HEK293 (cell line): ENCODE measurements around the gene BMP2K.
"Not testable (repeated sequence)": the region's sequence is repeated elsewhere in the genome, so short reads cannot be mapped to it uniquely, and the experiment has no call there.

ENCODE experiments used
- CTCF ChIA-PET: fragments of 350-600 bp; formaldehyde crosslinking; extraction: SDS; loops from one replicate; lab custom pipeline; 2021; ENCODE audit warnings: antibody characterized with exemption; lab: Yijun Ruan, JAX
- POLR2A ChIA-PET: fragments of 300-600 bp; formaldehyde crosslinking; extraction: SDS; loops from one replicate; lab custom pipeline; 2020; ENCODE audit warnings: antibody characterized with exemption, inconsistent platforms; lab: Yijun Ruan, JAX
- H3K27ac ChIP-seq: fragments of 200-500 bp; sonication (Bioruptor generic); 2 replicates; pipeline ENCODE4 v1.5.1; 2014; ENCODE audit warnings: low read depth, low read length, control low read depth, inconsistent platforms; ENCODE audit errors: extremely low read depth
- H3K36me3 ChIP-seq, 2 experiments: fragments of 200-500 bp in 1 of 2; sonication (Bioruptor generic) in 1 of 2; 1 replicate in 1 of 2; 2 replicates in 1 of 2; pipeline ENCODE4 v1.5.1; 2014 to 2017; ENCODE audit warnings: inconsistent platforms in 2 of 2, low read length in 2 of 2; ENCODE audit not compliant: control insufficient read depth in 2 of 2, insufficient read depth in 1 of 2
- H3K4me1 ChIP-seq: fragments of 200-500 bp; sonication (Bioruptor generic); 2 replicates; pipeline ENCODE4 v1.5.1; 2014; ENCODE audit warnings: mild to moderate bottlenecking, low read length, inconsistent platforms; ENCODE audit not compliant: control insufficient read depth, insufficient read depth
- H3K4me3 ChIP-seq: 2 replicates; pipeline ENCODE4 v1.5.1; 2011; ENCODE audit warnings: low read depth, mild to moderate bottlenecking, control low read depth, low read length, moderate library complexity
- H3K9me3 ChIP-seq: fragments of 200-500 bp; sonication (Bioruptor generic); 2 replicates; pipeline ENCODE4 v1.5.1; 2014; ENCODE audit warnings: low read depth, low read length, inconsistent platforms; ENCODE audit not compliant: control insufficient read depth, insufficient read depth
- BCL11A ChIP-seq: fragments of 450-650 bp; formaldehyde crosslinking; IDR thresholded peaks from 2 replicates; pipeline ENCODE4 v1.5.1; 2016; ENCODE audit warnings: low read depth, missing biosample characterization, missing genetic modification characterization
- PRDM10 ChIP-seq: fragments of 450-650 bp; formaldehyde crosslinking; IDR thresholded peaks from 2 replicates; pipeline ENCODE4 v1.5.1; 2016; ENCODE audit warnings: missing biosample characterization, missing genetic modification characterization
- PRDM2 ChIP-seq: fragments of 450-650 bp; formaldehyde crosslinking; IDR thresholded peaks from 2 replicates; pipeline ENCODE4 v1.5.1; 2016; ENCODE audit warnings: missing biosample characterization, missing genetic modification characterization, borderline replicate concordance
- ZBTB10 ChIP-seq: fragments of 450-650 bp; formaldehyde crosslinking; IDR thresholded peaks from 2 replicates; pipeline ENCODE4 v1.5.1; 2016; ENCODE audit warnings: missing biosample characterization, missing genetic modification characterization
- ZEB2 ChIP-seq: fragments of 450-650 bp; formaldehyde crosslinking; IDR thresholded peaks from 2 replicates; pipeline ENCODE4 v1.5.1; 2016; ENCODE audit warnings: missing biosample characterization, missing genetic modification characterization
- ZNF221 ChIP-seq: fragments of 450-650 bp; formaldehyde crosslinking; IDR thresholded peaks from 2 replicates; pipeline ENCODE4 v1.5.1; 2017; ENCODE audit warnings: missing biosample characterization, missing genetic modification characterization, borderline replicate concordance
- ZNF514 ChIP-seq: fragments of 450-650 bp; formaldehyde crosslinking; IDR thresholded peaks from 2 replicates; pipeline ENCODE4 v1.5.1; 2016; ENCODE audit warnings: missing biosample characterization, missing genetic modification characterization
- ZNF529 ChIP-seq: fragments of 450-650 bp; formaldehyde crosslinking; IDR thresholded peaks from 2 replicates; pipeline ENCODE4 v1.5.1; 2017; ENCODE audit warnings: missing genetic modification characterization, missing biosample characterization; ENCODE audit not compliant: insufficient replicate concordance
- ZNF585B ChIP-seq: fragments of 450-650 bp; formaldehyde crosslinking; IDR thresholded peaks from 2 replicates; pipeline ENCODE4 v1.5.1; 2016; ENCODE audit warnings: missing biosample characterization, missing genetic modification characterization
- ZNF768 ChIP-seq: fragments of 450-650 bp; formaldehyde crosslinking; IDR thresholded peaks from 2 replicates; pipeline ENCODE4 v1.5.1; 2018; ENCODE audit warnings: missing biosample characterization, mild to moderate bottlenecking, missing genetic modification characterization
- ZNF791 ChIP-seq: fragments of 450-650 bp; formaldehyde crosslinking; IDR thresholded peaks from 2 replicates; pipeline ENCODE4 v1.5.1; 2016; ENCODE audit warnings: missing biosample characterization, missing genetic modification characterization
- ZNF837 ChIP-seq: fragments of 450-650 bp; formaldehyde crosslinking; IDR thresholded peaks from 2 replicates; pipeline ENCODE4 v1.5.1; 2016; ENCODE audit warnings: missing biosample characterization, missing genetic modification characterization
- ZSCAN4 ChIP-seq: fragments of 450-650 bp; formaldehyde crosslinking; IDR thresholded peaks from 2 replicates; pipeline ENCODE4 v1.5.1; 2017; ENCODE audit warnings: missing biosample characterization, missing genetic modification characterization
- TF ChIP-seq, protein P1 (sequence below): fragments of 450-650 bp; formaldehyde crosslinking; IDR thresholded peaks from 2 replicates; pipeline ENCODE4 v1.5.1; 2016; ENCODE audit warnings: missing biosample characterization, missing genetic modification characterization
- TF ChIP-seq, protein P2 (sequence below): fragments of 450-650 bp; formaldehyde crosslinking; IDR thresholded peaks from 2 replicates; pipeline ENCODE4 v1.5.1; 2016; ENCODE audit warnings: missing biosample characterization, missing genetic modification characterization, low read depth

The BMP2K gene

GRCh38 chr4:78907638-78908037 lies 131.5 kb downstream of the BMP2K start:
- H3K36me3 ChIP-seq: peaks cover 0 to 20% of the 10 kb centered on the region in 2 experiments; a peak in 1 of 3 replicates
- CTCF ChIA-PET: no interaction called here
- H3K4me1 ChIP-seq: no peaks in the 10 kb centered on the region
- no peak overlapping the region for H3K4me3 ChIP-seq
- TF ChIP-seq ZNF514 (tag by site-specific recombination) (no peak), ZNF768 (tag by site-specific recombination) (no peak), ZNF585B (tag by site-specific recombination) (no peak), PRDM10 (tag by site-specific recombination) (no peak), ZNF837 (tag by site-specific recombination) (no peak), ZBTB10 (tag by site-specific recombination) (no peak), ZEB2 (no peak), ZNF221 (tag by site-specific recombination) (no peak), ZNF529 (tag by site-specific recombination) (no peak), BCL11A (no peak), ZNF791 (tag by site-specific recombination) (no peak), PRDM2 (tag by site-specific recombination) (no peak), ZSCAN4 (tag by site-specific recombination) (no peak)
- TF ChIP-seq, protein P1, sequence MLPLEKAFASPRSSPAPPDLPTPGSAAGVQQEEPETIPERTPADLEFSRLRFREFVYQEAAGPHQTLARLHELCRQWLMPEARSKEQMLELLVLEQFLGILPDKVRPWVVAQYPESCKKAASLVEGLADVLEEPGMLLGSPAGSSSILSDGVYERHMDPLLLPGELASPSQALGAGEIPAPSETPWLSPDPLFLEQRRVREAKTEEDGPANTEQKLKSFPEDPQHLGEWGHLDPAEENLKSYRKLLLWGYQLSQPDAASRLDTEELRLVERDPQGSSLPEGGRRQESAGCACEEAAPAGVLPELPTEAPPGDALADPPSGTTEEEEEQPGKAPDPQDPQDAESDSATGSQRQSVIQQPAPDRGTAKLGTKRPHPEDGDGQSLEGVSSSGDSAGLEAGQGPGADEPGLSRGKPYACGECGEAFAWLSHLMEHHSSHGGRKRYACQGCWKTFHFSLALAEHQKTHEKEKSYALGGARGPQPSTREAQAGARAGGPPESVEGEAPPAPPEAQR (tag by site-specific recombination): no peak
- TF ChIP-seq, protein P2, sequence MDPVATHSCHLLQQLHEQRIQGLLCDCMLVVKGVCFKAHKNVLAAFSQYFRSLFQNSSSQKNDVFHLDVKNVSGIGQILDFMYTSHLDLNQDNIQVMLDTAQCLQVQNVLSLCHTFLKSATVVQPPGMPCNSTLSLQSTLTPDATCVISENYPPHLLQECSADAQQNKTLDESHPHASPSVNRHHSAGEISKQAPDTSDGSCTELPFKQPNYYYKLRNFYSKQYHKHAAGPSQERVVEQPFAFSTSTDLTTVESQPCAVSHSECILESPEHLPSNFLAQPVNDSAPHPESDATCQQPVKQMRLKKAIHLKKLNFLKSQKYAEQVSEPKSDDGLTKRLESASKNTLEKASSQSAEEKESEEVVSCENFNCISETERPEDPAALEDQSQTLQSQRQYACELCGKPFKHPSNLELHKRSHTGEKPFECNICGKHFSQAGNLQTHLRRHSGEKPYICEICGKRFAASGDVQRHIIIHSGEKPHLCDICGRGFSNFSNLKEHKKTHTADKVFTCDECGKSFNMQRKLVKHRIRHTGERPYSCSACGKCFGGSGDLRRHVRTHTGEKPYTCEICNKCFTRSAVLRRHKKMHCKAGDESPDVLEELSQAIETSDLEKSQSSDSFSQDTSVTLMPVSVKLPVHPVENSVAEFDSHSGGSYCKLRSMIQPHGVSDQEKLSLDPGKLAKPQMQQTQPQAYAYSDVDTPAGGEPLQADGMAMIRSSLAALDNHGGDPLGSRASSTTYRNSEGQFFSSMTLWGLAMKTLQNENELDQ (tag by site-specific recombination): no peak
- no peaks in the 10 kb centered on the region for H3K9me3 ChIP-seq
- H3K27ac ChIP-seq: no peak overlapping the region
- POLR2A ChIA-PET: no interaction called here

DNA sequence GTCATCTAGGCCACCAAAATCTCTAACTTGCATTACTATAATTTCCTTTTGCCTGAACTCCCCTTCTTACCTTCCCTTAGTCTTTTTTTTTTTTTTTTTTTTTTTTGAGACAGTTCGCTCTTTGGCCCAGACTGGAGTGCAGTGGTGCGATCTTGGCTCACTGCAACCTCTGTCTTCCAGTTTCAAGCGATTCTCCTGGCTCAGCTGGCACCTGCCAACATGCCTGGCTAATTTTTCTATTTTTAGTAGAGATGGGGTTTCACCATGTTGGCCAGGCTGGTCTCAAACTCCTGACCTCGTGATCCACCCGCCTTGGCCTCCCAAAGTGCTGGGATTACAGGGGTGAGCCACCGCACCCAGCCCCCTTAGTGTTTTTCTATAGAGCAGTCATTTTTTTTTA lies 132.8 kb downstream of the BMP2K start:
- H3K27ac ChIP-seq, H3K4me3 ChIP-seq, CTCF ChIA-PET, H3K4me1 ChIP-seq, H3K9me3 ChIP-seq, POLR2A ChIA-PET: not testable (repeated sequence)
- peaks cover 0 to 20% of the 10 kb centered on the region in 2 experiments; a peak in 1 of 3 replicates for H3K36me3 ChIP-seq
